Measurements from ENCODE around the gene ZFP90.
A peak's percentile ranks its signal among the peaks of the same experiment; 100 is the strongest.

- TF ChIP-seq CTCF (IDR thresholded peaks at IDR 0.05) (peak; percentile 81 to 87 (median 87)), EP300 (IDR thresholded peaks at IDR 0.05) (no peak)
Observed at GRCh38 chr16:68590201-68590994, 51.3 kb downstream of the ZFP90 start.

All from ovary (tissue), 3 donors.